Calu3 (cell line): ENCODE measurements around the gene UBASH3B. TPM values are rescaled to one million over a fixed set of nuclear protein-coding genes. Genes with fewer than 3 reads are reported as not detected.

ENCODE experiments used
- BruUV-seq: library from RNA; stranded (reverse); fragments of 400-500 nt; replicated peaks from 2 replicates; lab custom pipeline; 2021; lab: Mats Ljungman, UMichigan
- CTCF ChIA-PET: fragments of 300-600 bp; sonication (Branson Sonifier 250); formaldehyde crosslinking; loops from one replicate; lab custom pipeline; 2022; ENCODE audit warnings: antibody characterized with exemption; lab: Charles Lee
- DNase-seq: peaks from one replicate; pipeline ENCODE4 v3.0.0; 2022
- H3K27ac Mint-ChIP-seq: one replicate; pipeline ENCODE4 v1.8.0; 2022; ENCODE audit warnings: mixed read lengths; ENCODE audit not compliant: unreplicated experiment
- H3K27me3 Mint-ChIP-seq: one replicate; pipeline ENCODE4 v1.8.0; 2022; ENCODE audit warnings: mixed read lengths; ENCODE audit not compliant: unreplicated experiment
- H3K36me3 Mint-ChIP-seq: one replicate; pipeline ENCODE4 v1.8.0; 2022; ENCODE audit warnings: mild to moderate bottlenecking, moderate library complexity, mixed read lengths; ENCODE audit not compliant: insufficient read depth, unreplicated experiment
- H3K4me1 Mint-ChIP-seq: one replicate; pipeline ENCODE4 v1.8.0; 2022; ENCODE audit warnings: mild to moderate bottlenecking, low read depth, mixed read lengths; ENCODE audit not compliant: unreplicated experiment
- H3K4me3 Mint-ChIP-seq: one replicate; pipeline ENCODE4 v1.8.0; 2022; ENCODE audit warnings: mild to moderate bottlenecking, low read depth, moderate library complexity, mixed read lengths; ENCODE audit not compliant: unreplicated experiment
- H3K9me3 Mint-ChIP-seq: one replicate; pipeline ENCODE4 v1.8.0; 2022; ENCODE audit warnings: low read depth, mixed read lengths; ENCODE audit not compliant: unreplicated experiment
- intact Hi-C: fragments of 100-400 bp; cut with micrococcal nuclease; formaldehyde crosslinking; loops from one replicate; pipeline ENCODE4 v1.10.0; 2022; ENCODE audit not compliant: unreplicated experiment
- total RNA-seq: library from RNA; stranded (reverse); gene quantifications from 2 replicates; pipeline ENCODE4 v1.2.3, GENCODE V29; 2022
- TF ChIP-seq, protein P1 (sequence below): fragments of 200-600 bp; IDR thresholded peaks from one replicate; pipeline ENCODE4 v1.8.0; 2022; ENCODE audit warnings: antibody characterized with exemption; ENCODE audit not compliant: unreplicated experiment

Gene UBASH3B
- total RNA-seq, 1 experiment from 2014 or later: 74.9 TPM

DNA sequence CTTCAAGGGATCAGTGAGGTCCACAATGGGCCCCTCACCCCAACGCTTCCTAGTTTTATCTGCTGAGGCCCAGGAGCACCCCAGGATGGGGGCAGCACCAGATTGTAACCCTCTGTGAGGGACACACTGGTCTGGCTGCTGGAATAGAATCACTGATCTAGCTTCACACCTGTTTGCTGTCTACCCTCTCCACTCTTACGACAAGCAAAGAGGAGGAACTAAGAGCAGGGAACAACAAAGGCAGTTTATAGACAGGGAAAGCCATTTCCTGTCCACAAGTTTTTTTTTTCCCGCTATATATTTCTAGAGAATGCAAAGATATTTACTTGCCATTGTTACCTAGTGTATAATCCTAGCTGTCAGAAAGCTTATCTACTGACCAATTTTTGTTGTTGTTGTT is 121.8 kb downstream of the UBASH3B start:
- intact Hi-C loops: no loop called here
- BruUV-seq: no TSS peak
- TF ChIP-seq, protein P1, sequence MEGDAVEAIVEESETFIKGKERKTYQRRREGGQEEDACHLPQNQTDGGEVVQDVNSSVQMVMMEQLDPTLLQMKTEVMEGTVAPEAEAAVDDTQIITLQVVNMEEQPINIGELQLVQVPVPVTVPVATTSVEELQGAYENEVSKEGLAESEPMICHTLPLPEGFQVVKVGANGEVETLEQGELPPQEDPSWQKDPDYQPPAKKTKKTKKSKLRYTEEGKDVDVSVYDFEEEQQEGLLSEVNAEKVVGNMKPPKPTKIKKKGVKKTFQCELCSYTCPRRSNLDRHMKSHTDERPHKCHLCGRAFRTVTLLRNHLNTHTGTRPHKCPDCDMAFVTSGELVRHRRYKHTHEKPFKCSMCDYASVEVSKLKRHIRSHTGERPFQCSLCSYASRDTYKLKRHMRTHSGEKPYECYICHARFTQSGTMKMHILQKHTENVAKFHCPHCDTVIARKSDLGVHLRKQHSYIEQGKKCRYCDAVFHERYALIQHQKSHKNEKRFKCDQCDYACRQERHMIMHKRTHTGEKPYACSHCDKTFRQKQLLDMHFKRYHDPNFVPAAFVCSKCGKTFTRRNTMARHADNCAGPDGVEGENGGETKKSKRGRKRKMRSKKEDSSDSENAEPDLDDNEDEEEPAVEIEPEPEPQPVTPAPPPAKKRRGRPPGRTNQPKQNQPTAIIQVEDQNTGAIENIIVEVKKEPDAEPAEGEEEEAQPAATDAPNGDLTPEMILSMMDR: no peak
- no peak for DNase-seq
- Mint-ChIP-seq H3K4me1 (peaks cover 55% of the 10 kb centered on the region), H3K27me3 (no peaks in the 10 kb centered on the region), H3K36me3 (peaks cover 32% of the 10 kb centered on the region), H3K9me3 (no peaks in the 10 kb centered on the region), H3K4me3 (no peak overlapping the region), H3K27ac (no peak overlapping the region)
- CTCF ChIA-PET: no interaction called here

DNA sequence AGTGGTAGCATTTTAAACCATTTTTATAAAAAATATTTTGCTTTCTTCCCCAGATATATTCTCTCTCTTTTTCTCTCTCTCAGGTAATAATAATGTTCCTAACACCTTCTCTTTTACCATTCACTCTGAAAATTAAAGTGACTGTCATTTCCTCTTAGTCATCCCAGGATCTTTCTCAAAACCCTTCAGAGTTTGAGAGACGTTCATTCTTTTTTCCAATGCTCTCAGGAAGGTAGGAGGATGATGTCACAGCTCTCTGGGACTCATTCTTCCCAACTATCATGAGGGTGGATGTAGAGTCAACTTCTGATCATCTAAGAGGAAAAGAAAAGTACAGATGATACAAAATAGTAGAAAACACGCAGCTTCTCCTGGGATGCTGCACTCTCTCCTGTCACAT is 122.6 kb downstream of the UBASH3B start:
- peak overlapping the region; percentile 27 for H3K27ac Mint-ChIP-seq
- TF ChIP-seq, protein P1: no peak
- intact Hi-C loops: no loop called here
- H3K4me1 Mint-ChIP-seq: peaks cover 47% of the 10 kb centered on the region
- DNase-seq: no peak
- H3K4me3 Mint-ChIP-seq: no peak overlapping the region
- H3K9me3 Mint-ChIP-seq: no peaks in the 10 kb centered on the region
- no peaks in the 10 kb centered on the region for H3K27me3 Mint-ChIP-seq
- peaks cover 37% of the 10 kb centered on the region for H3K36me3 Mint-ChIP-seq
- CTCF ChIA-PET: no interaction called here
- no TSS peak for BruUV-seq

DNA sequence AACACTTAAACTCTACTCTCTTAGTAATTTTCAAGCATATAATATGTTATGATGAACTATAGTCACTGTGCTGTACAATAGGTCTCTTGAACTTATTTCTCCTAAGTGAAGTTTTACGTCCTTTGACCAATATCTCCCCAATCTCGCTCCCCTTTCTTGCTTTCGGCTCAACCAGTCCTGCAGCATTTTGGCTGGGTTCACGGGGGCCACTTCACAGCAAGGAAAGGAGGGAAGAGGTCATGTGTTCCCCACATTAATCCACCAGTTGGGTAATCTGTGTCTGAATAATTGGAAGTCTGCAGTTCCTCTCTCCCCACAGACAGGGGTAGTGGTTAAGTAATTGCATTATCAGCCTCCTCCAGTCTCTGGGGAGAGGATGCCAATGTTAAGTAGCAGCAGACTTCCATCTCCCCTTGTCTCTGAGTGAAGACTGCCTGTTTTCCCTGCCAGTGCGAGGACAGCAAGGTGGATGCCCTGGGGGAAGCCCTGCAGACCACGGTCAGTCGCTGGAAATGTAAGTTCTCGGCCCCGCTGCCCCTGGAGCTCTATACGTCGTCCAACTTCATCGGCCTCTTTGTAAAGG is 123.6 kb downstream of the UBASH3B start:
- no peak for DNase-seq
- CTCF ChIA-PET: interaction anchor here (0.5 kb wide), 1 partner anchor 123 kb away, joined by 3 read pairs; the partner anchor contains the start of gene UBASH3B
- H3K9me3 Mint-ChIP-seq: no peaks in the 10 kb centered on the region
- H3K27ac Mint-ChIP-seq: no peak overlapping the region
- TF ChIP-seq, protein P1: no peak
- H3K36me3 Mint-ChIP-seq: peaks cover 43% of the 10 kb centered on the region
- H3K4me3 Mint-ChIP-seq: no peak overlapping the region
- H3K4me1 Mint-ChIP-seq: peaks cover 38% of the 10 kb centered on the region
- intact Hi-C loops: no loop called here
- H3K27me3 Mint-ChIP-seq: no peaks in the 10 kb centered on the region
- BruUV-seq: no TSS peak

DNA sequence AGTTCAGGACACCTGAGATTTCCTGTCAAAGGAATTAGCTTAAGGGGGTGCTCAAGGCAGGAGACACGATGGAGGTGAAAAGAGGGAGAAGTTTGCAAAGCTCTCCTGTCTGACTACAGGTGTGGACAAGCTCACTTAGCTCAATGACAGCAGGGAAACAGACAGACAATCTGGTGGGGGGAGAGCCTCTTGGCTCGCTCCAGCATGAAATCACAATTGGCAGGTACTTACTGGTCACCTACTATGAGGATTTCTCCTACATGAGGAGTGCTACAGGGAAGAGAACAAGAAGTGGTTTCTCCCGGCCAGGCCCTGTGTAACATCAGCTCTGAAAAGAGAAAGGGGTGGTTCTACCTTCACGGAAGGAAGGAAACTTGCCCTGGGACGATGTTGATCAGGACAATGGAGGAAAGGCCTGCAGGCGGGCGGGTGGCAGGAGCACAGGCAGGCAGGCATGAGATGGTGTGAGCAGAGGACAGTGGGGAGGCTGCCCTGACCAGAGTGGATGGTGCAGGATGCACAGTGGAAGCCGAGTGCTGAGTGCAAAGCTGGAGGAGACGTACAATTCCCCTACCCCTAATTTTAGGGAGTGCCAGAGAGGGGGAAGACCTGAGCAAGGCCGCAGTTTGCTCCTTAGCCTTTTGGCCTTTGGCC is 124.9 kb downstream of the UBASH3B start:
- intact Hi-C loops: no loop called here
- Mint-ChIP-seq H3K9me3 (no peaks in the 10 kb centered on the region), H3K27ac (peak overlapping the region; percentile 44), H3K4me3 (no peak overlapping the region), H3K36me3 (peaks cover 43% of the 10 kb centered on the region), H3K4me1 (peaks cover 33% of the 10 kb centered on the region), H3K27me3 (no peaks in the 10 kb centered on the region)
- no peak for DNase-seq
- TF ChIP-seq, protein P1: no peak
- no TSS peak for BruUV-seq
- CTCF ChIA-PET: interaction anchor here (0.9 to 2.5 kb wide), 3 partner anchors 125 to 152 kb away, joined by 3 to 21 read pairs (median 5); partner anchors contain the start of gene UBASH3B
